Fibroblast of the aortic adventitia (primary cell): ENCODE data around the gene PTPRF. TPM values are rescaled to one million over a fixed set of nuclear protein-coding genes. Genes with fewer than 3 reads are reported as not detected.
"Not testable (repeated sequence)": the region's sequence is repeated elsewhere in the genome, so short reads cannot be mapped to it uniquely, and the experiment has no call there.

ENCODE experiments used
- DNase-seq: peaks from one replicate; pipeline ENCODE4 v3.0.0-alpha.2; 2010; ENCODE audit warnings: low read depth
- H3K4me3 ChIP-seq: 2 replicates; pipeline ENCODE4 v1.5.1; 2011; ENCODE audit warnings: low read depth, mild to moderate bottlenecking, control low read depth, low read length, moderate library complexity
- total RNA-seq: library from RNA; depleted of rRNA; stranded (reverse); fragments of >200 nt; gene quantifications from 2 replicates; pipeline ENCODE4 v1.2.3, GENCODE V29; 2012; ENCODE audit warnings: low replicate concordance
- TF ChIP-seq, protein P1 (sequence below): IDR thresholded peaks from 2 replicates; pipeline ENCODE4 v1.5.1; 2011; ENCODE audit warnings: mild to moderate bottlenecking, low read length, control low read depth, inconsistent platforms; ENCODE audit not compliant: insufficient read depth

Gene PTPRF
- total RNA-seq, 1 donor, result 18.2 TPM

DNA sequence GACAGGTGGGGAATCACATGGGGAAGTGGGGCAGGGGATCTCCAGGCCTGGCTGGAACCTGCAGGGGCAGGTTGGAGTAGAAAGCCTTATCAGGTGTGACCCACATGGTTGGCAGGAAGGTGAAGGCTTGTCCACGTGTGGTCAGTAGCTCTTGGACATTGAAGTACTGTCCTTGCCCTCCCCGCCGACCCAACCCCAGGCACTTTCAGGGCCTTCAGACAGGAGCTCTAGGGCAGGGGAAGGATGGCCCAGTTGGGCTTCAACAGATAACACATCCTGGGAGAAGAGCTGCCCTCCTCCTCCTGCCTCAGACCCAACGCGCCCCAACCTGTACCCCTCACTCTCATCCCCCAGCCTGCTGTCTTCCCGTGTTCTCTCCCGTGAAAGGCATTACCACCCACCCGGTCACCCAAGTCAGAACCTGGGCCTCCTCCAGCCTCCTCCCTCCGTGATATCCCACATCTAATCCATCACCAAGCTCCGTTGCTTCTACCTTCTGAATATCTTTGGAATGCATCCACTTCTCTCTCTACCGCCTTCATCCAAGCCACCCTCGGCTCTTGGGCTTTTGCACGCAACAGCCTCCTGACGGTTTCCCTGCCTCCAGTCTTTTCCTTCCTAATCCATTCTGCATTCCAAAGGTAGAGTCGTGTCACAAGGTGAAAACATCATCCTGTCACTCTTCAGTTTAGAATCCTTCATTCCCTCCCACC lies 15.9 kb downstream of the PTPRF start:
- TF ChIP-seq, protein P1, sequence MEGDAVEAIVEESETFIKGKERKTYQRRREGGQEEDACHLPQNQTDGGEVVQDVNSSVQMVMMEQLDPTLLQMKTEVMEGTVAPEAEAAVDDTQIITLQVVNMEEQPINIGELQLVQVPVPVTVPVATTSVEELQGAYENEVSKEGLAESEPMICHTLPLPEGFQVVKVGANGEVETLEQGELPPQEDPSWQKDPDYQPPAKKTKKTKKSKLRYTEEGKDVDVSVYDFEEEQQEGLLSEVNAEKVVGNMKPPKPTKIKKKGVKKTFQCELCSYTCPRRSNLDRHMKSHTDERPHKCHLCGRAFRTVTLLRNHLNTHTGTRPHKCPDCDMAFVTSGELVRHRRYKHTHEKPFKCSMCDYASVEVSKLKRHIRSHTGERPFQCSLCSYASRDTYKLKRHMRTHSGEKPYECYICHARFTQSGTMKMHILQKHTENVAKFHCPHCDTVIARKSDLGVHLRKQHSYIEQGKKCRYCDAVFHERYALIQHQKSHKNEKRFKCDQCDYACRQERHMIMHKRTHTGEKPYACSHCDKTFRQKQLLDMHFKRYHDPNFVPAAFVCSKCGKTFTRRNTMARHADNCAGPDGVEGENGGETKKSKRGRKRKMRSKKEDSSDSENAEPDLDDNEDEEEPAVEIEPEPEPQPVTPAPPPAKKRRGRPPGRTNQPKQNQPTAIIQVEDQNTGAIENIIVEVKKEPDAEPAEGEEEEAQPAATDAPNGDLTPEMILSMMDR, result no peak
- no peak overlapping the region for H3K4me3 ChIP-seq
- DNase-seq, result no peak

DNA sequence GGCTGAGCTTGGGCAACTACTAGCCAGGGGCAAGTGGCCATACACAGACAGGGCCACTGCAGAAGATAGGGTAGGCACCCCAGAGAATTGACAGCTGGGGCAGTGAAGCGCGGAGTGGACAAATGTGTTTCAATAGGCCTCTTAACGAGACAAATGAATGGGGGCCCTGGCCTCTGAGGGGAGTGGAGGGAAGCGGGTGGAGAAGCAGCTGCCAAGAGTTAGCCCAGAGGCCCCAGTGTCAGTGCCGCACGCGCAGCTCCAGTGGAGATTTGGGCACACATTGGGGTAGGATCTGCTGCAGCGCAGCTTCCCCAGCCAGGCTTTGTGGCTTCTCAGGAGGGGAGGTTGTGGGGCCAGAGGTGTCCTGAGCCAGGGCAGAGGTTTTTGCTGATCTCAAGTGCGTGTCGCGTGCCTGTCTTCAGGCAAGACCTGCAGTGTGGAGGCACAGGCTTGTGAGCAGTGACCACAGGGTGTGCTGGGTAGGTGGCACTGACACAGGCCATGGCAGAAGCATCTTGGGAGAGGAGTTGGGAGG lies 16.9 kb downstream of the PTPRF start:
- DNase-seq, result no peak
- H3K4me3 ChIP-seq, result no peak overlapping the region
- TF ChIP-seq, protein P1, result no peak

DNA sequence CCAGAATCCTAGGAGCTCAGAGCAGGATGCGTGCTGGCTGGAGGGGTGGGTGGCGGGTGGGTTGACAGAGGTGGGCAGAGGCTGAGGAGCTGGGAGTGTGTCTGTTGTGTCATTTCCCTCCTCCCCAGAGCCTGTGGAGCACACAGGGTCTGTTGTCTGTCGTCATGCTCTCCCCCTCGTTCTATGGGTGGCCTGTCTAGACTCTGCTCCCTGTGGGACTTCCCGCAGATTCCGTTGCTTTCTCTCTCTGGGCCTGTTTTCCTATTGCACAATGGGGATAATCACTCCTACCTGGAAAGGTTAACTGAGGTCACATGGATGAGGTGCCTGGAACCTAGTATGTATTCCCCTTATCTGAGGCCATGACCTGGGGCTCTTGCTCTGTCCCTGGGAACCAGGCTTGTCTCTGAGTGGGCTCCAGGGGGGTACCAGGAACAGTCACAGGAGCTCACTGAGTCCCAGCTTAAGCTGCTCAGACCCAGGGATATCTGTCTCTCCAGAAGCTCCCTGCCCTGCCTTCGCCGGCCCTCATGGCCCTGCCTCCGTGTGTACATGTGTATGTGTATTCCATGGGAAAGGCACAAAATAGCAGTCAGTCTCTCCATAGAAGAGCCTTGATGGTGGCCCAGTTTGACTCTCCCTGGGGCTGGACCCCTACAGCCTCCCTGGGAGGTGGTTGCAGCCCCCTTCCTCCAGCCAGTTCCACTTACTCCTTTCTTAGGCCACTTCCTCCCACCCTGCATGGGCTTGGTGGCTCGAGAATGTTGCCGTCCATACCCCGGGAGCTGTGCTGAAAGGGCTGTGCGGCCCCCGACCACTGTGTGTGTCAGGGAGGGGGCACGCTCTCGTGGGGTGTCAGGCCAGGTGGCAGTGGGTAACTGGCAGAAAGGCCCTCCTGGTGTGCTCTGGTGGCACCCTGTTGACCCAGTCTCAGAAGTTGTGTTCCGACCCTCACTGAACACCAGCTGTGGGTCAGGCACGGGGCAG lies 17.9 kb downstream of the PTPRF start:
- H3K4me3 ChIP-seq, result no peak overlapping the region
- DNase-seq, result no peak
- TF ChIP-seq, protein P1, result no peak

DNA sequence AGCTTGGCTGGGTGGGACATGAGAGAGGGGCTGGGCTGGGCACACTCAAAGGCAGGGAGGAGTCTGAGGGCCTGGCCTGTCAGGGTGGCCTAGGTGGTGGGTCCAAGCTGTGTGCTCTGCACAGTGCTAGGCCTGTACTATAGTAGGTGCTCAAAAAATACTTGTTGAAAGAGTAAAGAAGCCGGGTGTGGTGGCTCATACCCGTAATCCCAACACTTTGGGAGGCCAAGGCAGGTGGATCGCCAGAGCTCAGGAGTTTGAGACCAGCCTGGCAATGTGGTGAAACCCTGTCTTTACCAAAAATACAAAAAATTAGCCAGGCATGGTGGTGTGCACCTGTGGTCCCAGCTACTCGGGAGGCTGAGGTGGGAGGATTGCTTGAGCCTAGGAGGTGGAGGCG lies 18.7 kb downstream of the PTPRF start:
- H3K4me3 ChIP-seq, DNase-seq: not testable (repeated sequence)

DNA sequence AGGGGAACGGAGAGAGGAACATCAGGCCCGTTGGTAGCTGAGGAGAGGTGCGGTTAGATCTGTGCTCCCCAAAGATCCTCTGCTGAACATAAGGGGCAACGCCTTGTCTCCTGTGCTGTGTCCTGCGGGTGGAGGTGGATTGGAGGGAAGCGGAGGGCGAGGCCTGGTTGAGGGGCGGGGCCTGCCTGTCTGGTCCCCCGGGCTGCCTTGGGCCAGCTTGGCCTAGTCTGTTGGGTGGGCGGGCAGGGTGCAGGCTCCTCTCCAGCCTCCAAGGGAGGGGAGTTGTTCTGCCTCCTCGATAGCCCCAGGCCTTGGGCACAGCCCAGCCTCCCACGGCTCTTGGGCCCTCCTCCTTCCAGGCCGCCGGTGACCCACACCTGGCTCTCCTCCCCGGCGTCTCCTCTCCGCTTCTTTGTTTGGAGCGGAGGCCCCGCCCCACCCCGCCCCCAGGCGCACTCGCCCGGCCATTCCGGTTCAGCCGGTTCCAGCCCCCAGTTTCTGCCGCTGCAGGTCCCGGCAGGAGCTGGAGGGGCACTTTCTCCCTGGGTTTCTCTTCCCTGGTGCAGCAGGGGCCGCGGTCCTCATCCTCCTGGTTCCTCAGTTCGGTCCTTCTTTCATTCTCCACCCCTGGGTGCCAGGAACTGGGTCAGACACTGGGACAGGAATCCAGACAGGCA lies 19.4 kb downstream of the PTPRF start:
- no peak overlapping the region for H3K4me3 ChIP-seq
- no peak for DNase-seq
- TF ChIP-seq, protein P1, result no peak

DNA sequence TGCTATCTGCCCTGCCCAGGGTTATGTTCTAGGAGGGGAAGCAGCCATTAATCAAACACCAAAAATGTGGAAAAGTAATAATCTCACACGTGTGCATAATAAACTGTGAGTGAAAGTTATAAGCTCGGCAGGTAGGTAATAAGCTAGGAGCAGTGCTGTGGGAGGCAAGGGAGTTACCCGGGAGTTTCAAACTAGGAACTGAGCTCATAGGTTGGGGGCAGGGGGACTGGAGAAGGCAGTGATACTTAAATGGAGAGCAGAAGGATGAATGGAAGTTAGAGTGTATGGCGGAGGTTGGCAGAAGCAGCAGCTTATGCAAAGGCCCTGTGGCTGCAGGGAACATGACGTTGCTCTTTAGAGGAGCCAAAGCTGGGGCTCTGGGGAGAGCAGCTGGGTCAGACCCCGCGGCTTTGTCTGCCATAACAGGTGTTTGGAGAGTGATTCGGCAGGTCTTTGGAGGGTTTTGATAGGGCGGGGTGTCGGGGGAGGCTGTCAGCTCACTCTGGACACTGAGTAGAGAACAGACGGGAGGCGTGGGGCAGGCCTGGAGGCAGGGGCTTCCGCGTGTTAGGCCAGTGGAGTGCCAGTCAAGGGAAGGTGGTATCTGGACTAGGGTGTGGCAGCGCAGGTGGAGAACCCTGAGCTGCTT lies 20.0 kb downstream of the PTPRF start:
- TF ChIP-seq, protein P1, result no peak
- H3K4me3 ChIP-seq, result no peak overlapping the region
- no peak for DNase-seq
